Measurements from ENCODE around the gene COA1.
A peak's percentile ranks its signal among the peaks of the same experiment; 100 is the strongest.

Gene COA1

GRCh38 chr7:43660141-43660540 is 69.2 kb downstream of the COA1 start:
- Mint-ChIP-seq H3K27me3 (no peaks in the 10 kb centered on the region), H3K9me3 (no peaks in the 10 kb centered on the region), H3K36me3 (ENCODE audit: insufficient read depth) (peaks cover 6% of the 10 kb centered on the region), H3K4me1 (ENCODE audit: low read depth in 2 of 2) (peaks cover 27 to 46% of the 10 kb centered on the region in 2 donors), H3K27ac (peak overlapping the region; percentile 46 to 61), H3K4me3 (peak overlapping the region; percentile 4 to 34)
- DNase-seq (no peak), ATAC-seq (replicated peaks) (no peak)

- H3K9me3 Mint-ChIP-seq: no peaks in the 10 kb centered on the region
- H3K36me3 Mint-ChIP-seq (ENCODE audit: insufficient read depth): peaks cover 6% of the 10 kb centered on the region
- ATAC-seq (replicated peaks) (no peak), DNase-seq (no peak)
- peak overlapping the region; percentile 46 to 61 for H3K27ac Mint-ChIP-seq
- peaks cover 30 to 43% of the 10 kb centered on the region in 2 donors for H3K4me1 Mint-ChIP-seq (ENCODE audit: low read depth in 2 of 2)
- no peaks in the 10 kb centered on the region for H3K27me3 Mint-ChIP-seq
- no peak overlapping the region for H3K4me3 Mint-ChIP-seq
Observed at GRCh38 chr7:43659549-43659896, 69.8 kb downstream of the COA1 start.

GRCh38 chr7:43658718-43659548 is 70.4 kb downstream of the COA1 start:
- H3K4me3 Mint-ChIP-seq: peak overlapping the region; percentile 51
- DNase-seq: no peak
- H3K9me3 Mint-ChIP-seq: no peaks in the 10 kb centered on the region
- ATAC-seq (replicated peaks): peak; percentile 58
- peaks cover 6% of the 10 kb centered on the region for H3K36me3 Mint-ChIP-seq (ENCODE audit: insufficient read depth)
- H3K4me1 Mint-ChIP-seq (ENCODE audit: low read depth in 2 of 2): peaks cover 35 to 49% of the 10 kb centered on the region in 2 donors
- H3K27ac Mint-ChIP-seq: peak overlapping the region; percentile 70 to 87
- H3K27me3 Mint-ChIP-seq: no peaks in the 10 kb centered on the region

GRCh38 chr7:43656997-43657396 is 72.3 kb downstream of the COA1 start:
- Mint-ChIP-seq H3K27me3 (no peaks in the 10 kb centered on the region), H3K4me1 (ENCODE audit: low read depth in 2 of 2) (peaks cover 43 to 60% of the 10 kb centered on the region in 2 donors), H3K9me3 (no peaks in the 10 kb centered on the region), H3K27ac (peak overlapping the region in 1 of 2 donors; percentile 87), H3K4me3 (peak overlapping the region in 1 of 2 donors; percentile 60), H3K36me3 (ENCODE audit: insufficient read depth) (peaks cover 10% of the 10 kb centered on the region)
- DNase-seq (no peak), ATAC-seq (replicated peaks) (no peak)

GRCh38 chr7:43655584-43655983 is 73.7 kb downstream of the COA1 start:
- peak overlapping the region in 1 of 2 donors; percentile 49 for H3K27ac Mint-ChIP-seq
- no peaks in the 10 kb centered on the region for H3K27me3 Mint-ChIP-seq
- no peak overlapping the region for H3K4me3 Mint-ChIP-seq
- H3K36me3 Mint-ChIP-seq (ENCODE audit: insufficient read depth): peaks cover 20% of the 10 kb centered on the region
- H3K9me3 Mint-ChIP-seq: peaks cover 0 to 2% of the 10 kb centered on the region in 2 donors
- DNase-seq (no peak), ATAC-seq (replicated peaks) (no peak)
- H3K4me1 Mint-ChIP-seq (ENCODE audit: low read depth in 2 of 2): peaks cover 50 to 68% of the 10 kb centered on the region in 2 donors

- H3K27me3 Mint-ChIP-seq: no peaks in the 10 kb centered on the region
- H3K4me3 Mint-ChIP-seq: peak overlapping the region in 1 of 2 donors; percentile 65
- no peak for DNase-seq
- H3K4me1 Mint-ChIP-seq (ENCODE audit: low read depth in 2 of 2): peaks cover 51 to 70% of the 10 kb centered on the region in 2 donors
- H3K36me3 Mint-ChIP-seq (ENCODE audit: insufficient read depth): peaks cover 31% of the 10 kb centered on the region
- H3K27ac Mint-ChIP-seq: peak overlapping the region in 1 of 2 donors; percentile 99
- no peak for ATAC-seq (replicated peaks)
- peaks cover 0 to 2% of the 10 kb centered on the region in 2 donors for H3K9me3 Mint-ChIP-seq
Observed at GRCh38 chr7:43653891-43654504, 75.3 kb downstream of the COA1 start.

- peaks cover 0 to 2% of the 10 kb centered on the region in 2 donors for H3K9me3 Mint-ChIP-seq
- H3K4me1 Mint-ChIP-seq (ENCODE audit: low read depth in 2 of 2): peaks cover 49 to 69% of the 10 kb centered on the region in 2 donors
- peak overlapping the region in 1 of 2 donors; percentile 99 for H3K27ac Mint-ChIP-seq
Observed at GRCh38 chr7:43653466-43653865, 75.9 kb downstream of the COA1 start.

GRCh38 chr7:43652364-43652763 is 77.0 kb downstream of the COA1 start:
- H3K36me3 Mint-ChIP-seq (ENCODE audit: insufficient read depth): peaks cover 35% of the 10 kb centered on the region
- no peaks in the 10 kb centered on the region for H3K27me3 Mint-ChIP-seq
- H3K27ac Mint-ChIP-seq: peak overlapping the region in 1 of 2 donors; percentile 99
- ATAC-seq (replicated peaks): no peak
- H3K9me3 Mint-ChIP-seq: peaks cover 0 to 2% of the 10 kb centered on the region in 2 donors
- DNase-seq: no peak
- H3K4me1 Mint-ChIP-seq (ENCODE audit: low read depth in 2 of 2): peaks cover 55 to 73% of the 10 kb centered on the region in 2 donors
- H3K4me3 Mint-ChIP-seq: peak overlapping the region; percentile 31 to 65

More at GRCh38 chr7:43653466-43653865, 75.9 kb downstream of the COA1 start:
- ATAC-seq (replicated peaks) (no peak), DNase-seq (no peak)
- Mint-ChIP-seq H3K4me3 (peak overlapping the region in 1 of 2 donors; percentile 65), H3K27me3 (no peaks in the 10 kb centered on the region), H3K36me3 (ENCODE audit: insufficient read depth) (peaks cover 35% of the 10 kb centered on the region)

GRCh38 chr7:43650457-43651052 is 78.8 kb downstream of the COA1 start:
- ATAC-seq (replicated peaks) (no peak), DNase-seq (peak in 1 of 3 experiments; percentile 19)
- peaks cover 35% of the 10 kb centered on the region for H3K36me3 Mint-ChIP-seq (ENCODE audit: insufficient read depth)
- H3K27me3 Mint-ChIP-seq: no peaks in the 10 kb centered on the region
- H3K27ac Mint-ChIP-seq: peak overlapping the region; percentile 98 to 99
- H3K4me3 Mint-ChIP-seq: peak overlapping the region; percentile 74 to 82
- peaks cover 0 to 2% of the 10 kb centered on the region in 2 donors for H3K9me3 Mint-ChIP-seq
- peaks cover 71 to 78% of the 10 kb centered on the region in 2 donors for H3K4me1 Mint-ChIP-seq (ENCODE audit: low read depth in 2 of 2)

GRCh38 chr7:43649755-43650274 is 79.5 kb downstream of the COA1 start:
- DNase-seq: peak; percentile 69 to 70 (median 69)
- H3K9me3 Mint-ChIP-seq: peaks cover 0 to 2% of the 10 kb centered on the region in 2 donors
- peak overlapping the region; percentile 98 to 99 for H3K27ac Mint-ChIP-seq
- peak; percentile 78 for ATAC-seq (replicated peaks)
- H3K36me3 Mint-ChIP-seq (ENCODE audit: insufficient read depth): peaks cover 35% of the 10 kb centered on the region
- peak overlapping the region; percentile 74 to 82 for H3K4me3 Mint-ChIP-seq
- peaks cover 75 to 83% of the 10 kb centered on the region in 2 donors for H3K4me1 Mint-ChIP-seq (ENCODE audit: low read depth in 2 of 2)
- H3K27me3 Mint-ChIP-seq: no peaks in the 10 kb centered on the region

GRCh38 chr7:43648473-43649406 is 80.6 kb downstream of the COA1 start:
- peak; percentile 69 to 71 (median 70) for DNase-seq
- Mint-ChIP-seq H3K4me1 (ENCODE audit: low read depth in 2 of 2) (peaks cover 72 to 83% of the 10 kb centered on the region in 2 donors), H3K27me3 (no peaks in the 10 kb centered on the region), H3K36me3 (ENCODE audit: insufficient read depth) (peaks cover 44% of the 10 kb centered on the region), H3K9me3 (peaks cover 0 to 2% of the 10 kb centered on the region in 2 donors), H3K27ac (peak overlapping the region; percentile 98 to 99), H3K4me3 (peak overlapping the region; percentile 74 to 82)
- peak; percentile 68 for ATAC-seq (replicated peaks)

GRCh38 chr7:43647673-43648472 is 81.5 kb downstream of the COA1 start:
- Mint-ChIP-seq H3K9me3 (peaks cover 0 to 2% of the 10 kb centered on the region in 2 donors), H3K4me3 (peak overlapping the region; percentile 74 to 82), H3K4me1 (ENCODE audit: low read depth in 2 of 2) (peaks cover 77 to 87% of the 10 kb centered on the region in 2 donors), H3K27ac (peak overlapping the region; percentile 98 to 99), H3K36me3 (ENCODE audit: insufficient read depth) (peaks cover 51% of the 10 kb centered on the region), H3K27me3 (no peaks in the 10 kb centered on the region)
- ATAC-seq (replicated peaks) (no peak), DNase-seq (peak in 1 of 3 experiments; percentile 18)
